ENCODE data around the gene PARP4.
"Not testable (repeated sequence)": the region's sequence is repeated elsewhere in the genome, so short reads cannot be mapped to it uniquely, and the experiment has no call there.

PARP4 gene

GRCh38 chr13:24512197-24512907 is at the start of gene PARP4:
Gene PARP4 (minus strand): TSS chr13:24512778. CDS start chr13:24503776, 9,002 bp downstream.
- peak; percentile 27 to 36 for DNase-seq (ENCODE audit: low read depth in 2 of 2)

DNA sequence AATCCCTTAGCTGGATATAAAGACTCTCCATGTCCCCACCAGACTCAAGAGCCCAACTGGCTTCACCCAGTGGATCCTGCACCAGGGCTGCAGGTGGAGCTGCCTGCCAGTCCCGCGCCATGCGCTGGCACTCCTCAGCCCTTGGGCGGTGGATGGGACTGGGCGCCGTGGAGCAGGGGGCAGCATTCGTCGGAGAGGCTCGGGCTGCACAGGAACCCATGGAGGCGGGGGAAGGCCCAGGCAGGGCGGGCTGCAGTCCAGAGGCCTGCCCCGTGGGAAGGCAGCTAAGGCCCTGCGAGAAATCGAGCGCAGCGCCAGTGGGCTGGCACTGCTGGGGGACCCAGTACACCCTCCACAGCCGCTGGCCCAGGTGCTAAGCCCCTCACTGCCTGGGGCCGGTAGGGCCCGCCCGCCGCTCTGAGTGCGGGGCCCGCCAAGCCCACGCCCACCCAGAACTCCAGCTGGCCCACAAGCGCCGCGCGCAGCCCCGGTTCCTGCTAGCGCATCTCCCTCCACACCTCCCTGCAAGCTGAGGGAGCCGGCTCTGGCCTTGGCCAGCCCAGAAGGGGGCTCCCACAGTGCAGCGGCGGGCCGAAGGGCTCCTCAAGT is 48.1 kb upstream of the PARP4 start:
- not testable (repeated sequence) for DNase-seq (ENCODE audit: low read depth in 2 of 2)

- not testable (repeated sequence) for DNase-seq (ENCODE audit: low read depth in 2 of 2)
Observed at GRCh38 chr13:24559431-24560218, 47.0 kb upstream of the PARP4 start.

DNA sequence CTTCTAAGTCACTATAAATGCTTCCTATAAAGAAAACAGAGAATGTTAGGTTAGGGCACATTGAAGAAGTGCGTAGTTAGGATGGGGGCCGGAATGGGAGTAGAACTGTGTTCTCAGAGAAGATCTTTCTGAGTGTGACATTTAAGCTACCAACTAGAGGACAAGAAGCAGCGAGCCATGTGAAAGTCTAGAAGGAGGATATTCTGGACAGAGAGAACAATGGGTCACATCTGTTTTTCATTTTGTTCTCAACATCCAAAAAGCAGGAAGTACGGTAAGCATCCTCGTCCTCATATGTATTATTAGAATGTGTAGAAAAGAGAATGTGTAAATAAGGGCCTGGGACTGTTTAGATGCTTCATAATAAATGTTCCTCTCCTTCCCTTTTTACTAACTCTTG is 44.5 kb upstream of the PARP4 start:
- DNase-seq (ENCODE audit: low read depth in 2 of 2), result no peak

DNA sequence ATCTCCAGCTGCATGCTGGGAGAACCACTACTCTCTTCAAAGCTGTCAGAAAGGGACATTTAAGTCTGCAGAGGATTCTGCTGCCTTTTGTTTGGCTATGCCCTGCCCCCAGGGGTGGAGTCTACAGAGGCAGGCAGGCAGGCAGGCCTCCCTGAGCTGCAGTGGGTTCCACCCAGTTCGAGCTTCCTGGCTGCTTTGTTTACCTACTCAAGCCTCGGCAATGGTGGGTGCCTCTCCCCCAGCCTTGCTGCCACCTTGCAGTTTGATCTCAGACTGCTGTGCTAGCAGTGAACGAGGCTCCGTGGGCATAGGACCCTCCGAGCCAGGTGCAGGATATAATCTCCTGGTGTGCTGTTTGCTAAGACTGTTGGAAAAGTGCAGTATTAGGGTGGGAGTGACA is 41.3 kb upstream of the PARP4 start:
- DNase-seq (ENCODE audit: low read depth in 2 of 2), result not testable (repeated sequence)

DNA sequence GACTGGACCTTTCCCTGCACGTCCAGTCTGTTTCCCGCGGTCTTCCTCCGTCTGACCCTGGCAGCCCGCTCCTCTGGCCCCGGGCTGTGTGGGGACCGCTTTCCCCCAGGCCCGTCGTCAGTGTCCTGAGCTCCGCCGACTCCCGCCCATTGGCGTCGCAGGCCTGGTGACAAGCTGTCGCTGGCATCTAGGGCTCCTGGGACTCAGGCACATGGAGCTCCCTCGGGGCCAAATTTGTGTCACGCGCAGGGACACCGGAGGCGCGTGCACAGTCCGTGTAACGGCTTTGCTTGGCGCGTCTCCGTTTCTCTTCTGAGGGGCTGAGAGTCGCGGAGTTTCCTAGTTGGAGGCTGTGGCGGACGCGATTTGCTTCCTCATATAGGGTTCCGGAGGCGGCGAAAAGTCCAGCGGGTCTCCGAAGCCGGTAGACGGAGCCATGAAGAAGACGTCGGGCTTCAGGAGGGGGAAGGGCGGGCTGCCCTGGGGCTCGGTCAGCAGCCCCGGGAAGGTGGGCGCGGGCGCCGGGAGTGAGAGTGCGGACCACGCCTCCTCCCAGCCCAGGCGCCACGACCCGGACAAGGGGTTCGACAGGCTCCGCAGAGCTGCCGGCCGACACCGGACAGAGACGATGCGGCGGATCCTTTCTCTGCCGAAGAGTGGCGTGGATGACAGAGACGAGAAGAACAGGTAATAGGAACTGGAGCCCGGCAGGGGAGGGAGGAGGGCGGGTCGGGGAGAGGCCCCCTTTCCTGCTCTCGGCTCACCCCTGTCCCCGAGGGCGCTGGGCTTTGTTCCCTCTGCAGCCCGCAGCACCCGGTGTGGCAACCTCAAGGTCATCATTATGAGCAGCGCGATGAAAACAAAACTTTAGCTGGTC is 29.1 kb upstream of the PARP4 start:
- DNase-seq (ENCODE audit: low read depth in 2 of 2), result not testable (repeated sequence)

GRCh38 chr13:24541127-24541475 is 28.5 kb upstream of the PARP4 start:
- no peak for DNase-seq (ENCODE audit: low read depth in 2 of 2)

DNA sequence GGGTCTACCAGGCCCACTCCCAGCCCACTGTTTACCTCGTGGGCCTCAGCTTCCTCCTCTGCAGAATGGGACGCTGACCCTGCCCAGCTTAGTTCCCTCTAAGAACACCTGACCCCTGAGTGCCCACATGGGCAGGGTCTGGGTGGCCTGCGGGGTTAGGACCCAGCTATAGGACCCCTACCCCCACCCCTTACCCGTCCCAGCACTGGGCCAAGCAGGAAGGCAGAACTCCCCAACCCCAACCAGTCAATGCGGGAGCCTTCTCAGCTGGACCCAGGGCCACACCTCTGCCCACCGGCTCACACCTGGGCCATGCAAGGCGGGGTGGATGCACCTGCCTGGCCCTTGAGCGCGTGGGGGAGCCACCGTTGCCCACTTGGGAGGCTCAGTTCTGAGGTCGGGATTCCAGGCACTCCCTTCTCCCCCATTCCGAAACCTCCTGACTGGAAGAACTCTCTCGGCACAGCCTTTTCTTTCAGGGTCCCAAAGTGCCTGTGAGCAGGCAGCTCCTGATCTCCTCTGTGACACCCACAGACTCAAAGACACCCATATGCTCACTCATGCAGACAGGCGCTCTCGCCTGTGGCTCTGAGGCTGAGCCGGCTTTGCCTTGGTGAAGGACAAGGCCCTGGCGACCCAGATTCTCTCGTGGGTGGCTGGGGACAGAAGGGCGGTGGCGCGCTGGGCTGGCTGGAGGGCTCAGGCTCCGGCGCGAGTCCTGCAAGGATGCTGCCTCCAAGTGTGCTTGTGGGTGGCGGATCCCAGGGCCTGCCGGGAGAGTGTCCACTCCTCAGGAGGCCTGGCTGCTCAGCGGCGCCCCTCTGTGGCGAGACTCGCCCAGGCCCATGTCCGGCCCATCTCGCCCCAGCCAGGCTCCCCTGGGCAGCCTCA is 27.9 kb upstream of the PARP4 start:
- no peak for DNase-seq (ENCODE audit: low read depth in 2 of 2)

DNA sequence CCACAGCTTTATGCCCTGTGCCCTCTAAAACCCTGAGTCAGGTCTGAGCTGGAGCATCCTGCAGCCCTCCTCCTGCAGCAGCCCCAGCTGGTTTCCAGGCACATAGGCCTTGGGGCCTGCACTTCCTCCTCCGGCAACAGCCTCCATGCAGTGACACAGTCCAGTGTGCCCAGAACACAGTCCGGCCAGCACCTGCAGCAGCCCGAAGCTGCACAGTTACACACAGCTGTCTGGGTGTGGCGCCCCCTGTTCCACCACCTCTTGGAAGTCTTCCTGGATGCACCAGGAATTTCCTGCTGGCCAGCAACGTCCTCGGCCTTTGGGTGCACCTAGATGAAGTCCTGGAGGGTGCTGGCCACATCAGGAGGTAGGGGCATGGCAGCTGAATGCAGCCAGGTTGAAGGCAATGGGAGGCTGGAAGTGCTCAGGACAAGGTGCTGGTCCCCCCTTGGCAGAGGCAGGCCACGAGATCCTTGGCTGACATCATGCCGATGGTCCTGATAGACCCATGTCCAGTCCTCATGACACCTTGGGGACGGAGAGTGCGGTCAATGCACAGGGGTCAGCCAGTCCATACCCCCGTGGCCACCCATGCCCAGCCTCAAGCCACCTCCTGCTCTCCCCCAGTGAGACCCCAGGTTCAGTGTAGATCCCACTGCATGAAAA is 27.1 kb upstream of the PARP4 start:
- no peak for DNase-seq (ENCODE audit: low read depth in 2 of 2)

GRCh38 chr13:24529478-24529877 is 16.9 kb upstream of the PARP4 start:
- DNase-seq (ENCODE audit: low read depth in 2 of 2), result no peak

GRCh38 chr13:24528816-24529398 is 16.3 kb upstream of the PARP4 start:
- DNase-seq (ENCODE audit: low read depth in 2 of 2), result no peak

DNA sequence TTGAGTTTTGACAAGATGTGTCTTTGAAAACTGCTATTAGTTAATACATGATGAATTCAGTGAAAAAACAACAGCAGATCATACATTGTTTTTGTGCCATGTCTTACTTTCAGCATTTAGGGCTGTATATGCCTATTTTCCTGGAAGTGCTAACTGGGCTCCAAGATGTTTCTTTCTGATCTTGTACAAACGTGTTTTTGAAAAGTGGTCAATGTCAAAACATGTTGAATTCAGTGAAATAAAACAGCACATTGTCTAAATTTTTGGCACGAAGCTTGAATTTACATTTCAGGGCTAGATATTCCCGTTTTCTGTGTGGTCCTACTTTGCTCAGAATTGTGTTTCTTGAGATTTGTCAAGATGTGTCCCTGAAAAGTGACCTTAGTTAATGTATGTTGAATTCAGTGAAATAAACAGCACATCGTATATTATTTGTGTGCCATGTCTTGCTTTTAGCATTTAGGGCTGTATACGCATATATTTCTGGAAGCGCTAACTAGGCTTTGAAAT is 14.7 kb upstream of the PARP4 start:
- DNase-seq (ENCODE audit: low read depth in 2 of 2), result no peak

DNA sequence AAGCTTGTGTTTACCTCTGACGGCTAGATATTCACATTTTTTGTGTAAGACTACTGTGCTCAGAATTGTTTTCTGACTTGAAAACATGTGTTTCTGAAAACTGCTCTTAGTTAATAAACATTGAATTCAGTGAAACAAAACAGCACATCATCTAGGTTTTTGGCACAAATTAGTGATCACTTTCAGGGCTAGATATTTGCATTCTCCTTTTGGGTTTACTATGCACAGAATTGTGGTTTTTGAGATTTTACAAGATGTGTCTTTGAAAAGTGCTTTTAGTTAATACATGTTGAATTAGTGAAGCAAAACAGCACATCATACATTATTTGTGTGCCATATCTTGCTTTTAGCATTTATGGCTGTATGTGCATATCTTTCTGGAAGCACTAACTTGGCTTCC is 8.2 kb upstream of the PARP4 start:
- DNase-seq (ENCODE audit: low read depth in 2 of 2), result no peak

DNA sequence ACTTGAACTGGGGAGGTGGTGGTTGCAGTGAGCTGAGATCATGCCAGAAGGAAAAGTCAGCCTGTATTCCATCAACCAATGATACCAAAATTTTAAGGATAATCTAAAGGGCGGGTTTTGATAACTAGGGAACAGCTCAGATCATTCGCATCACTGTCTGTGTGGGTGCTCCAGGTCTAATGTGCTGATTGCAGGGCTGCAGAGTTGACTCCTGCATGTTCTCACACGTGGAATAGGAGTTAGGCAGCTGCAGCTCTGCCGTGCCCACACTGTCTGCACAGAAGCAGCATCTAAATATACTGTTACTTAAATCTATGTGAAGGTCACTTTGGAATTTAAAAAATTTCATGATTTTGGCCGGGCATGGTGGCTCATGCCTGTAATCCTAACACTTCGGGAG is 4.3 kb upstream of the PARP4 start:
- DNase-seq (ENCODE audit: low read depth in 2 of 2), result no peak

- DNase-seq (ENCODE audit: low read depth in 2 of 2), result no peak
Observed at GRCh38 chr13:24512908-24513213, 283 bp upstream of the PARP4 start.

DNA sequence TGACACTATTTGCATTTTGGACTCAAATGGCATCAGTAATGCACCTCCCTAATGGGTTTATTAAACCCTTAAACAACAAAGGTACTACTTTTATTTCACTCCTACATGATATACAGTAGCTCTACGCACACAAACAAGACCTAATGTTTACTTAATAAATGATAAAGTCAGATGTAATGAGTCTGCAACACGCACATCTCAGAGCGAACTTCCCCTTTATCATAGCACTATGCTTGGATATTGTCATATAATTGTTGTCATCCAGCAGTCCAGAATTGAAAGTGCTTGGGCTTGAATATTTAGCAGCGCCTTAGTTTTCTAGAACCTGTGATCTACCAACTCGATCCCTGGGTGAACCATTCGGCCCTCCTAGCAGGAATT is 772 bp downstream of the PARP4 start:
- DNase-seq (ENCODE audit: low read depth in 2 of 2), result no peak

GRCh38 chr13:24511019-24511815 is 1.4 kb downstream of the PARP4 start:
- DNase-seq (ENCODE audit: low read depth in 2 of 2), result peak; percentile 28 to 46

DNA sequence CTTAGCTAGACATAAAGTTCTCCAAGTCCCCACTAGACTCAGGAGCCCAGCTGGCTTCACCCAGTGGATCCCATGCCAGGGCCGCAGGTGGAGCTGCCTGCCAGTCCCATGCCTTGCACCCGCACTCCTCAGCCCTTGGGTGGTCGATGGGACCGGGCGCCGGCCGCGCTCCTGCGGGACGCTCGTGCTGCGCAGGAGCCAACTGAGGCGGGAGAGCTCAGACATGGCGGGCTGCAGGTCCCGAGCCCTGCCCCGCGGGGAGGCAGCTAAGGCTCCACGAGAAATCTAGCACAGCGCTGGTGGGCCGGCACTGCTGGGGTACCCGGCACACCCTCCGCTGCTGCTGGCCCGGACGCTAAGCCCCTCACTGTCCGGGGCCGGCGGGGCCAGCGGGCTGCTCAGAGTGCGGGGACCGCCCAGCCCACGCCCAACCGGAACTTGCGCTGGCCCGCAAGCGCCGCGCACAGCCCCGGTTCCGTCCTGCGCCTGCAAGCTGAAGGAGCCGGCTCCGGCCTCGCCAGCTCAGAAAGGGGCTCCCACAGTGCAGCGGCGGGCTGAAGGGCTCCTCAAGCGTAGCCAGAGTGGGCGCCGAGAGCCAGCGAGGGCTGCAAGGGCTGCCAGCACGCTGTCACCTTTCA is 5.8 kb downstream of the PARP4 start:
- DNase-seq (ENCODE audit: low read depth in 2 of 2), result no peak

- DNase-seq (ENCODE audit: low read depth in 2 of 2), result not testable (repeated sequence)
Observed at GRCh38 chr13:24506283-24506682, 6.3 kb downstream of the PARP4 start.
